M059J (cell line): ENCODE results near the gene C22orf39. TPM values are rescaled to one million over a fixed set of nuclear protein-coding genes. Genes with fewer than 3 reads are reported as not detected.

Source experiments
- DNase-seq: peaks from one replicate; pipeline ENCODE4 v3.0.0-alpha.2; 2012; ENCODE audit warnings: low read depth
- total RNA-seq: library from RNA; depleted of rRNA; stranded (reverse); fragments of >200 nt; shearing (Covaris generic); gene quantifications from 2 replicates; pipeline ENCODE4 v1.2.3, GENCODE V29; 2014; rRNA removed

The C22orf39 gene
- total RNA-seq, 1 experiment from 2014 or later = 24.2 TPM

- no peak for DNase-seq
Observed at GRCh38 chr22:19400881-19401280, 46.6 kb downstream of the C22orf39 start.

GRCh38 chr22:19398652-19399051 lies 48.9 kb downstream of the C22orf39 start:
- DNase-seq = no peak

DNA sequence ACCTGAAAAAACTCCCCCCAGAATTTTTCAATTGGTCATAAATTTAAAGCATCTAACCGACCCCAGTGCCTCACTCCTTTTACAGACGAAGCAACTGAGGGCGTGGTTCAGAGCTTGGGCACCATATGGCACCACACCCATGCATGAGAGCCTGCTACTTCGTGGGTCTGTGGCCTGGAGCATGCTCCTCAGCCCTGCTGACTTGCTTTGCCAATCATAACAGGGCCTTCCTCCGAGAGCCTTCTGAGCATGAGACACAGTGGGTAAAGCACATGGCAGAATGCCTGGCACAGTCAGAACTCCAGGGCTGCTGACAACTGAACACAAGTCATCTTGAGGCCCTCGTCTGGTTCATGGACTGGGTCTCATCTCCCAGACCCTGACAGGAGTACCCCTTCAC lies 49.3 kb downstream of the C22orf39 start:
- no peak for DNase-seq

DNA sequence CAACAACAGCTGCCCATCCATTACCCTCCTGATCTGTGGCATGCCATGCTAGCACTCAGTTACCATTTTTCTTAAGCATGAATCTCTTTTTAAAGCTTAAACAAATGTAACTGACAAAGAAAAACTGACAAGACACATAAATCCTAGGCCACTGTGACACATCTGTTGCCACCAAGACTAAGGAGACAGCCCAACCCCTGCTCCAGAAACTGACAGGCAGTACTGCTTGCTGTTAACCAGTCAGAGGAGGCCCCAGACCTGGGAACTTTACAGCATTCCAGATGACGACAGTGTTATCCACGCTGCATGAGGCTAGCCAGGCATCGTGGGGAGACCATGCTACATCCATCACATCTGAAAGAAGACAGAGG lies 49.8 kb downstream of the C22orf39 start:
- no peak for DNase-seq

DNA sequence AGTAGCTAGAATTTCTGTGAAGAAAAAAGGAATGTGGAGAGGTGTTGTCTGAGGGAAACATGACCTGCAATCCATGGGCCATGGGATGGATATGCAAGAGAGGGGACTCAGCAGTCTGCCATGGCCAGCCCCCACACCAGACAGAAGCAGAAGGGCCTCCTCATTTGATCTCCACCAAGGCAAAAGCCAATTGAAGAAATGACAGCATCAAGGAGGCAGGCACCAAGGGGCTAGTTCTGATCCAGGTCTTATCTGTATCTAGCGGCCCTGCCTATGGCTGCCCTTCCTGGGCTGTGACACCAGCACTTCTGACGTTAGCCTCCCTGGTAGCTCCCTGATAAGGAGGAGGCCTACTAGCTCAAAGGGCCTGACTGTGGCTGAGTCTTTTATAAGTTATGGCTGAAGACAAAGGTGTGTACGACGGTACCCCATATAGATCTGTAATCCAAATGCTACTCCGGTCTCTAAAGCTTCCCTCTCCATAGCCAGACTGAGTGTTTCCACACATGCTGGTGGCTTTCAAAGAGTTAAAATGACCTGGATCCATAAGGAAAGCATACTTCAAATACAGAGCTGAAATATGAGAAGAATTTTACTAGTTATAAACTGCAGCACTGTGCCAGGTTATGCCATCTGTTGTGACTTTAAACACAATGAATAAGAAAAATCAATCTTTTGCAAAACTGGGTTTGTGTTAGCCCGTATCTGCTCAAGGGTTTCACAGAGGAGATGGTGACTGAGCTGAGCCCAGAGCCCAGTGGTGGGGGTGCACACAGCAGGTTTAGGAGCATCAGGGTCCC lies 50.4 kb downstream of the C22orf39 start:
- DNase-seq = no peak

- no peak for DNase-seq
Observed at GRCh38 chr22:19396561-19396933, 51.0 kb downstream of the C22orf39 start.

DNA sequence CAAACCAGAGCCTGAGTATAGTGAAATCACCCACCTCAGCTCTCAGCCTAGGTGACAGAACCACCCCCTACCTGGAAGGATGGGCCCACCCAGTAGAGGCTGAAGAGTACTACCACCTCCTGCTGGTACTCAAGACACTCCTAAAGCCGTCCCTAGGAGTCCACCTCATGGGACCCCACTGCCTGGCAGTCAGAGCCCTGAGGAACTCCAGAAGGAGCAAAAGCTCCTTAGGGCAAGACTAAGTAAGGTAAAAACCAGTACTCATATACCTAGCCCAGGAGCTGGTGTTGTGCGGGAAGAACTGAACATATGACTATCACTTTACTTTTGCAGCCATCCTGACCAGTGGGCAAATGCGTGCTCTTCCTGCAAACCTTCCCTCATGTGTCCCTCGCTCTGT lies 52.2 kb downstream of the C22orf39 start:
- DNase-seq = no peak

DNA sequence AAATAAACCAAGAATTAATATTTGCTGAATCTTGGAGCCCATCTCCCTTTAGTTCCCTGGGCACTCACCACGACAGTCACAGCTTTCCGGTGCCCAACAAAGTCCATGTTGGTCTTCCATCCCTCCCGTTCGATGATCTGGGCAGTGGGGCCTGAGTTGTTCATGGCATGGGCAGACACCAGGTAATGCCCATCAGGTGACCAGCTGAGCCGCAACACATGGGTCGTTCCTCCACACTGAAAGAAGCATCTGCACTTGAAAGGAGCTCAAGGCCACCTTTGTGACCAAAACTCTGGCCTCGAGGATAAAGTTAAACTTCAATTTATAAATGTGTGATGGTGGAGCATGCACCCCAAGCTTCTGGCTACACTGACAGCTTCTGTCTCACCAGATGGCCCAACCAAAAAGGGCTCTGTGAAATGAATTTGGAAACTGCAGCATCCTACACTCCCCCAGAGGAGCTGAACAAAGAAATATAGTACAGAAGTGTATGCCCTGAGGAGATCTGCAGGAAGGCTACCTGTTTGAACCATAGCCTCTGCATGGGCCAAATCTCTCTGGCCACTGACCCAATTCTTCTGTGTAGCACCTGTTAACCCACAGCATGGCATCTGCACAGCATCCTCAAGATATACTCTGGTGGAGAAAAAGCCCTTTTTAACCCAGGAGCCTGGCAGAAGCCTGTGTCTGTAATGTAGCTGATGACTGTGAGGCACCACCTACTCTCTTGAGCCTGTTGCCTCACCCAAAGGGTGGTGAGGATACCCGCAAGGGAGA lies 53.0 kb downstream of the C22orf39 start:
- no peak for DNase-seq

GRCh38 chr22:19393704-19394103 lies 53.8 kb downstream of the C22orf39 start:
- DNase-seq = no peak

Other genes with a start within 250 kb of the C22orf39 start
- gene CLTCL1, start 156.0 kb downstream of the C22orf39 start, total RNA-seq = 5.8 and 8.8 TPM in 2 replicates
- gene HIRA, start 16.0 kb downstream of the C22orf39 start, total RNA-seq = 17.1 and 21.5 TPM in 2 replicates
- 44.4 and 50.4 TPM in 2 replicates for gene MRPL40, start 15.2 kb downstream of the C22orf39 start, total RNA-seq
- gene UFD1, start 31.5 kb upstream of the C22orf39 start, total RNA-seq = 71.4 and 88.6 TPM in 2 replicates
- gene CDC45, start 32.2 kb upstream of the C22orf39 start, total RNA-seq = 26.1 and 32.2 TPM in 2 replicates
- not detected in 2 replicates for gene CLDN5, start 76.7 kb upstream of the C22orf39 start, total RNA-seq